ENCODE measurements around the gene RAB12. TPM values are rescaled to one million over a fixed set of nuclear protein-coding genes. Genes with fewer than 3 reads are reported as not detected.

RAB12 gene
- 54.1 and 75.0 TPM in 2 replicates for total RNA-seq

GRCh38 chr18:8608795-8609658 lies at the start of gene RAB12:
RAB12 (plus strand) TSS chr18:8609437; CDS start chr18:8609440, 3 bp downstream.

Other genes with a start within 250 kb of the RAB12 start
- 5.2 and 15.0 TPM in 2 replicates for gene MTCL1, start 96.1 kb downstream of the RAB12 start, total RNA-seq